Activated CD8-positive, alpha-beta memory T cell treated with anti-CD3 and anti-CD28 coated beads, Interleukin-2, amount 50 U/mL, for 4 hours (primary cell): Measurements from ENCODE around the gene ACAD11.

Source experiments
- DNase-seq: peaks from one replicate; pipeline ENCODE4 v3.0.0-alpha.2; 2020

ACAD11 gene

DNA sequence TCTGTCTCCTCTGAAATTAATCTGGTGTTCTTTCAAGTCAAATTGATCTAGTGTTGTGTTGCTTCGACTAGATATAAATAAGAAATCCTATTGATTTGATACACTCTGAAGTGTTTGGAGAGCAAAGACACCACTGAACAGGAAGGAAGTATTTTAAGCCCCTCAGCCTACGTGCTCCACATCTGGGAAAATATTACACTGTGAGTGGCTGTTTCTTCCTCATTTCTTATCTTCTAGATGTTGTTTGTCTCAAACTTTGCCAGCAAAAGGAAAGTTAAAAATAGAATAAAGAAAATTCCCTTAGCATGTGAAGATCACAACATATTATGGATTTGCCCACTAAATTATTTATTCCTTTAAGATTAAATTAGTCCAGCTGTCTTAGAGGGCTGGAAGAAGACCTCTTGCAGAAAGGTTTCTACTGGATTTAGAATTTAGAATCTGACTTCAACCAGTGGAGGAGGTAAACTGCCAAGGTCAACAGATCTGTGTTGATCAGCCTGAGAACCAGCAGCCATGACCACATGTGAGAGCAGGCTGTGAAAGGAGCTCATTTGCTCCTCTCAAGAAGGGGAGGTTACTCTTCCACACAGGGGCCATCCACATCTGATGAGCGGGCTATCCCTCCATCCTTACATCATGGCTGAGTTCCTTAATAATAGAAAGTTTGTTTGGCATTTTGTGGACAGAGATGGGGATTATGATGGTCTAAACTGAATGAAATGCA lies 108.9 kb downstream of the ACAD11 start:
- no peak for DNase-seq

DNA sequence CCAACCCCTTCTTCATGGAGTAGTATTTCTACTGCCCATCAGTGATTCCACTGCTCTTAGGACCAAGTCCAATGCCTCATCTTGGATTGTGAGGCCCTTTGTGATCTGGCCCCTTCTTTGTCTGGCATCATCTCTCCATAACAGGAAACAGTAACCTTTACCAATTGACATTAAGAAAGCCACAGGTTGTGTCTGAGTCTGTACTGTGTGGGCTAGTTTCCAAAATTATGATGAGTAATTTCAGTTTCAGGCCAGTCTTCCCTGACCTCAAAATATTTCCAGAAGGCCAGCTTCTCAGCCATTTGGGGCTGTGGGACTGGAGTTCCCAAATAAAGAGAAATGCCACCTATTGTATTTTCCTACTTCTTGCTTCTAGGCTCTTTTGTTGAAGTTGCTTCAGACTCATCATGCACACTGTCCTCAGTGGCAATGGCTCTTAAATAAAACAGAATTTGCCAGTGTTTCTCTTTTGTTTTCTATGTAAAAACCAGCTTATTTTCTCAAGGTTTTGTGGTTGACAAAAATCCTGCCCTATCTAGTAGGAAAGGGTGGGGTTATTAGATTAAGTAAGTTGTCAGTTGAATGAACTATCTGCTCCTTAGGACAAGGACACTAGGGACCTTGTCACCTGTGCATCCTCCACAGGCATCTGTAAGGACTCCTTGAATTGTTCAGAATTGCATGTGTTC lies 109.6 kb downstream of the ACAD11 start:
- DNase-seq: no peak

DNA sequence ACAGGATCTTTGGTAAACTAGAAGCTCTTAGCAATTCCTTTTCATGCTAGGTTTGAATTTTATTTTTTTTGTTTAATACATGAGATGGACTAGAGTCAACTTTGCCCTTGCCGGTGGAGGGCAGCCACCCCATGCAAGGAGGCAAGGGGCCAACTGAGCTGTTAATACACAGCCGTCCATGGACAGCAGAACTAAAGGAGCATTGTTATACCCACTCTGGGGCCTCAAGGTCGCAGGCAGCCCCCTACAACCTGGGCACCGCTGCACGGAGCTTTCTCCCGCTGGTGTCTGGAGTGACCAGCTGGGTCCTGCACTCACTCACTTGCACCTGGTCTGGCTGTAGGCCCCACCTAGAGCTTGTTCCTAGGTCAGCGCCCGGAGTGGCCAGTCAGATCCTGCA lies 110.4 kb downstream of the ACAD11 start:
- DNase-seq: no peak

DNA sequence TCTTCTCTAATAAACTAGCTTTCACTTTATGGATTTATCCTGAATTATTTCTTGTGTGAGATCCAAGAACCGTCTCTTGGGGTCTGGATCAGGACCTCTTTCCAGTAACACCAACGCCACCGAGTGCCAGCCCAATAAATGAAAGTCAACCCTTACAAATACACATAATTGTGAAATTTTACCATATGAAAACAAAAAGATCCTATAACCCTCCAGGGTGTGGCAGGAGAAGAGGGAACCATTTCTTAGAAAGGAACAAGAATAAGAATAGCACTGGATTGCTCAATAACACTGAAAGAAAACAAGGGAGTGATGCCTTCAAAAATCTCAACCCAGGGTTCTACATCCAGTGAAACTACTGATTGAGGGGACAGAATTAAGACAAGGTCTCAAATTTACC lies 114.1 kb downstream of the ACAD11 start:
- DNase-seq: no peak

DNA sequence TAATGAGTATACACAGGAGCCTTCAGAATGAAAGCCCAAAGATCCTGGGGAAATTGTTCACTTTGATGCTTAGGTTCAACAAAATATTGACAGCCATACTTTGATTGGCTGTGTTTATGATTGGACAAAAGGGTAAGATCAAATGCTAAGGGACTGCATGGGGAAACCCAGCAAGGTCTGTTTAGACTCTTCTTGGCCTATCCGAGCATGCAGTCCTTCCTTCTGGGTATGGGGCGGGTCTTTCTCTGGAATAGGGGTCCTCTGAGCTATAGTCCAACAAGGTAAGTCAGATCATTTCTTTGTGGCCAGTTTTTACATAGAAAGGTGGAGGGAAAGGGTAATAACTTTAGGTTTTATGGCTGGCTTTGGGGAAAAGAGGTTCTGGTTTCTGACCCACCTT lies 115.5 kb downstream of the ACAD11 start:
- DNase-seq: no peak

DNA sequence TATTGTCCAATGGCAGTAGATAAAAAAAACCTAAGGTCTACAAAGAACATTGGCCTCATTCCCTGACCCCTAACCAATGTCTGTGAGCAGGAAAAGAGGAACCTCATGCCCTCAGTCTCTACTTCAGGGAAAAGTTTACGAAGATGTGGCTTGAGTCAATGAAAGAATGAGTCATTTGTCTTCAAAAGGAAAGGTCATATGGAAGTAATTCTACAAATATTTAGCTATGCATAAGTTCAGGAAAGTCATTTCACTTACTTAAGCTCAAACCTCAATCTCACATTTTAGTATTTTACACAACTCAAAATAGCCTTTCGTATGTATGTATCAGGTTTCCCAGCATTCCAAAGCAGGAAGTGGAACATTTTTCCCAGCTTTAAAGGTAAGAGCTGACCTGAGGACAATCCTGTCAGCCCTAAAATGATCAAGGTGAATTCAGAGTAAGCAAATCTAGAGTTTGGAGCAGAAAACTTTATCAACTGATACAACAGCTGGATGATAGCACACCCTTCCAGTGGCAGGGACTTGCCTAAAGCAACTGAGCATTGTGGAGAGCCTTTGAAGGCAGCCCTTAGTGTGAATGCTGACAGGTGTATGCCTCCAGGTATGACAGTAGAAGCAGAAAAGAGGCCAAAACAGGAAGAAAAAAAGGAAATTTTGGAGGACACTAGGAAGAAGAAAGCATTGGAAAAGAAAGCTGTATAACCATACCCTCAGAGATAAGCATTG lies 116.4 kb downstream of the ACAD11 start:
- no peak for DNase-seq

DNA sequence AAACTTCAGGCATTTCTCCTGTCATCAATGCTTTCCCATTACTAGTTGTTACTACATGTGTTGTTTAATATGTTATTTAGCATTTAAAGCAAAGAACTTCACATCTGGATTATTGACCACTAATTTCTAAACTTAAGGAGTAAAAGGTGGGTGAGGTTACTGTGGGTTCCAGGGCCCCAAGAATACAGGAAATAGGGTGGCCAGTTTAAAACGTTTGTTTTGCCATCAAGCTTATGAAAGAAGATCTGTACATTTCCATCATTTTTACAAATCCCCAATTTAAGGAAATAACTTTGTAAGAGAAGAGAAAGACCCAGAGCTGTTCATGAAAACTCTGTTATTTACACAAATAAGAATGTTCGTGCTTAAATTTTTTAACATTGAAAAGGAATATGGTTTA lies 117.0 kb downstream of the ACAD11 start:
- no peak for DNase-seq

DNA sequence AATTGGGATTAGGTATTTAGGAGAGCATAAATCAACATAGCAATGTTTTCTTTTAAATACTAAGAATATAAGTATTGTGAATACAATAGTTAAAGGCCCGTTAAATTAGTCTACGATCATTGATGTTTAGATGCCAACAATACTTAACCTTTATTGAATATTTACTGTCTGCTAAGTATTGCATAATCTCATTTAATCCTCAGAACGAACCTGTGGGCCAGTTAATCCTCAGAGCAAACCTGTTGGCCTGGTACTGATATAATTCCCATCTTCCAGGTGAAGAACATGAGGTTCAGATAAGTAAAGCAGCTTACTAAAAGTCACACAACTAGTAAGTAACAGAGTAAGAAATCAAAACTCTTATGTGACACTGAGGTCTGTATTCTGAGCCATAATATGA lies 119.9 kb downstream of the ACAD11 start:
- no peak for DNase-seq

DNA sequence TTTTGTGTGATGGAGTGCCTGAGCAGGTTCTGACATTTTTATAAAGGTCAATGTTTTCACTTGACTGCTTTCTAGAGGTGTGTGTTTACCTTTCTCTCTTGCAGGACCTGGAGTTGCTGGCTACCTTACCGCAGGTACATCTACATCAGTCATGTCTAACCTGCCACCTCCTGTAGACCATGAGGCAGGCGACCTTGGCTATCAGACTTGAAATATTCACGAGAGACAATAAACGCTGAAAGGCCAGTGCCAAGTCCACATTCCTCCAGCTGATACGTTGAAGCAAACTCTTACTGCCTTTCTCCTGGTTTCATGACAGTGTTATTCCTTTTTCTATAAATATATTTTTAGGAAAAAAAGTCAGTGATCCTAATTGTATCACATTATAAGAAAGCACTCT lies 121.5 kb downstream of the ACAD11 start:
- DNase-seq: no peak

DNA sequence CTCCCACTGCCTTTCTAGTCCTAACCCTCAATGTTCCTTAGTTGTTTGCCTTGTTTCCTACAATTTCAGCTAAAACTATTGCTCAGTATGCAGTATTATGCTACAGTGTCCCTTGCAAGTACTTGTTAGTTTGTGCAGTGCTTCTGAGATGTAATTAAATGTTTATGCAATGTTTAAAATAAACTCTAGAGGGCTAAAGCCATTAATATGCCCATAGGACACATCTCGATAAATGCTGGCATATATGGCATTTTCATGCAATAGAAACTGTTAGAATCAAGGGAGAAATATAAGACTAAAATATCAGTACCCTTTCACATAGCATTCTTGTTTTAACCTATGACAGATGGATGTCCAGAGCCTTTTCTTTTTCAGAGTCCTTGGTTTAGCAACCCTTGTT lies 122.3 kb downstream of the ACAD11 start:
- DNase-seq: no peak

DNA sequence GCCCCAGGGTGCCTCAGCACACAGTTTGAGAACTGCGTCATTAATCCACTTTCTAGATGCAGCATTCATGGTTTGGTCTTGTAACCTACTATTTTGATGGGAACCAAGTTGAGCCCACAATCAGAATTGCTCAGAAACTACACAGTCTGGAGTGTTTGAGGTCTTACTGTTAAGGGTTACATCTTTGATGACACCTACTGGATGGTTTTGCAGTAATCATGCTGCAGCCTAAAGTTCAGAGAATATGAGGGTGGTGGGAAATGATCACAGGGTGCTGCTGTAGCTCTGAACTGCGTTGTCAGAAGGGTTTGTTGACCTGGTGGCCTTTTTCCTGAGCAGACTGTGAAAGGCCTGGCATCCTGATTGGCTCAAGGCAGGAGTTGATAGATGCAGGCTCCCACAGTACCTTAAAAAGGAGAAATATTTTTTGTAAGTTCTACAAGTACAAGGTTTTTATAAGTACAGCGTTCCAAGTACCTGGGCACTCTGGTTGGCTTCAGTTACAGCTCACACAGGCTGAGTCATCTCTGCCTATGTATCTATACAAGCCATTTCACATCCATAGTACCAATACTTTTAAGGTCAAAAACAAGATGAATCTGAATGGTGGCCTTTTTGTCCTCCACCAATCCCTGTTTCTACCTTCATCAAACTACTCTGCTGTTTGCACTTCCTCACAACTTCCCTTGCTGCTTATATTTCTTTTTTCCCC lies 123.0 kb downstream of the ACAD11 start:
- no peak for DNase-seq

DNA sequence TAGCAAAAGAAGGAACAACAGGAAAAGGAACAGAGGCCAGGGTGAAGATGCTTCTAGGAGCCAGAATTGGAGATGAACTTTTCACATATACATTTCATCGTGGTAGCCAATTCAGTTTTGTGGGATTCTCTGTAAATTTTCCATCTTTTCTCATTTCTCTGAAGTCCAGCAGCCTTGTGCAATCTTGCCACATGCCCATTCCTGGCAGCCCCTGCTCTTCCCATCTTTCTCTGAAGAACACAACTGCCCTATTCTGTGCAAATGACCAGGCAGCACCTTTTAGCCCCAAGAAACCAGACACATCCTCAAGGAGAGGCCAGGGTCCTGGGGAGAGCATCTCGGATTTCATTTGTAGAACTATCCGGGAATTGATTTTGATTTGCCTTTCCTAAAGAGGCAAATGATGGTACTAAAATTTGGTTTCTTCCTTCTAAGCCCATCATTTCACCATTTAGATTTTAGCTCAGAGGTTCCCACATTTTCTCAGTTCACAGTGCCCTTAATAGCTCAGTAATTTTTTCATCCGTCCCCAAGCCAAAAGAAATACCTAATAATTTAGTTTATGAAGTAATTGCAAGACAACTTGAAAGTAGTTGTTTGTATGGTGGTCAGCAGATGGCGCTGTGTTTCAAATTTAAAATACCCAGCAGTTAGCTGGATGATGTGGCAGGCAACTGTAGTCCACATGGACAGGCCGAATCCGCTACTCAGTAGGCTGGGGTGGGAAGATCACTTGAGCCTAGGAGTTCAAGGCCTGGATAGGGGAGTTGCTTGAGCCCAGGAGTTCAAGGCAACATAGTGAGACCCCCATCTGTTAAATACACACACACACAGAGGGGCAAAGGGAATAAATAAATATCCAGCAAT lies 123.8 kb downstream of the ACAD11 start:
- peak; percentile 52 for DNase-seq

DNA sequence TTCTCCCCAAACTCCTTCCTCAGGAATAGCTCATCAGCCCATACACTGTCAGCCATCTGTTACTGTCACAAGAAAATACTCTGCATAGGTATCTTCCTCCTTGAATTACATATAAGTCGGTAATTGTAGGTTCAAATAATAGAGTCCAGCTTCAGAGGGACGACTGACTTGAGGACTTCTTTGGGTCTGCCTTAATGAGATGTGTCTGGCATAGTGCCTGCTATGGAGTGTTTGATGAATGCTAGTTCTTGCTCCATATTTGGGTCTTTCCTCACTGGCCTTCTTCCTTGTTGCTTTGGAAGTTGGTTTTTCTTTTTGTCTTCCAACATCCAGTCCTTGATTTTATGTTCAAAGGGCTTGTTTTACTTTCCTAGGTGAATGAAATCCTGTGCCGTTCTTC lies 129.0 kb downstream of the ACAD11 start:
- DNase-seq: no peak

DNA sequence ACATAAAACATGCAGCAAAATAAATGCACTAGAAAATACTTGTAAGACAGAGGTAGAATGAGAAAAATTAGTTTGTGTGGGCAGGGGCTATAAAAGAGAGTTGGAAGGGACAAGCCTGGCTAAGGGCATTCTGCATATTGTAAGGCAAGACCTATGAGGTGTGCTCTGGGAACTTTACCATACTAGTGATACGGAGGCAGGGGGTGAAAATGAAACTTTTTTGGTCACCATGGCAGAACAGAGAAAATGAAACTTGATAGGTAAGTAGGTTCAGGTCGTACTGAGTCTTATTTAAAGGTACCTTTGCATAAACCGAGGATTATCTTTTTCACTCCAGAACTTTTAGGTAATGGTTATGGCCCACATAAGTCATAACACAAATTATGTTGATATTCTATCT lies 137.3 kb downstream of the ACAD11 start:
- no peak for DNase-seq

DNA sequence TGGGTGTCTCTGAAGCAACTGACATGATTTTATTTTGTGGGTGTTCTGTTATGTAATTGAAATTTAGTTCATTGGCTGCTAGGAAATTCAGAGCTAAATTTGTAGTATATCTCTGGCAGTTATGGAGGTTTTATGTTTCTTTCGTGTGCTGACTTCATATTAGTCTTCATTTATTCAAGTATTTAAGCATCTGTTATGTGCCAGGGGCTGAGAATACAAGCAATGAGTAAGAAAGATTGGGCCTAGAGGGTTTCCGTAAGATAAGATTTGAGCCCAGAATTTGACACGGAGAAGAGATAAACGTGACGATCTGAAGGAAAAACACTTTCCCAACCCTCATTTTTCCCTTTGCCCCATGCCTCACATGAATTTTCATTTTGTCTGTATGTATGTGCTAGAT lies 137.7 kb downstream of the ACAD11 start:
- DNase-seq: no peak

DNA sequence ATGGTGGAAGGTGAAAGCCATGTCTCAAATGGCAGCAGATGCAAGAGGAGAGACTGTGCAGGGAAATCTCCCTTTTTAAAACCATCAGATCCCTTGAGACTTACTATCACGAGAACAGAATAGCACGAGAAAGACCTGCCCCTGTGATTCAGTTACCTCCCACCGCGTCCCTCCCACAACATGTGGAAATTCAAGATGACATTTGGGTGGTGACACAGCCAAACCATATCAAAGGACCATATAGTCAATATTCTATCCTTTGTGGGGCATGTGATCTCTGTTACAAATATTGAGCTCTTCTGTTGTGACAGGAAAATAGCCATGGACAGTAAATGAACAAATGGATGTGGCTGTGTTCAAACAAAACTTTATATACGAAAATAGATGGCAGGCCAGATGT lies 139.7 kb downstream of the ACAD11 start:
- DNase-seq: no peak

DNA sequence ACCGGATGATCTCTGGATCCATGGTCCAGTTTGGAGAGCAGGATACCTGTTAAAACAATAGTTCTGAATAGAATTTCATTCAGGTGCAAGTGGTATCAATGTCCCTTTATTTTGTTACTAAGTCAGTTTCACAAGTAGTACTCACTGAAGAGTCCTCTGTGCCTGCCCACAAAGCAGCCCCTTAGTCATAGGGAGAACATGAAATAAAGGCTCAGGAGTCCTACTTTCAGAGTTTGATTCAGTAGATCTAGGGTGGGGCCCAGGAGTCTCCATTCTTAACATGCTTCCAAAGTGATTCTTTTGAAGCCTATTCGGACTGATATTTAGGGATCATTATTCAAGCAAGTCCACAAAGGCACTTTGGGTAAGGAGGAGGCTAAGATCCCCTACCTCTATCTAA lies 142.3 kb downstream of the ACAD11 start:
- no peak for DNase-seq

DNA sequence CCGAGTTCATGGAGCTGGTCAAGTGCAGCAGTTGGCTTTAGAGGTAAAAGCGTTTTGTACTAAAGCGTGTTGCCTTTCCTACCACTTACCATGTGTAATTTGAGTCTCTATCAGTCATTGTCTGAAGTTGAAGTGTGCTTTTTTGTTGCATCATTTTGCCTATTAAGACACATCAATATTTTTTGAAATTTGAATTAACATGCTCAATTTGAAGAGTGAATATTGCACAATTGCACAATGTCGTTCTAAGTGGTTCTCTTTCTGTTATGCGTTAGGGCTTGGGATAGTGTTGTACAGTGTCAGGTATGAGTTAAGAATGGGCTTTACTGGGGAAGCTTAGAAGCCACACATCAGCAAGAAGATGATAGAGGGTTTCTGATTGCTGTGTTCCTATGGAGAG lies 146.6 kb downstream of the ACAD11 start:
- DNase-seq: no peak

DNA sequence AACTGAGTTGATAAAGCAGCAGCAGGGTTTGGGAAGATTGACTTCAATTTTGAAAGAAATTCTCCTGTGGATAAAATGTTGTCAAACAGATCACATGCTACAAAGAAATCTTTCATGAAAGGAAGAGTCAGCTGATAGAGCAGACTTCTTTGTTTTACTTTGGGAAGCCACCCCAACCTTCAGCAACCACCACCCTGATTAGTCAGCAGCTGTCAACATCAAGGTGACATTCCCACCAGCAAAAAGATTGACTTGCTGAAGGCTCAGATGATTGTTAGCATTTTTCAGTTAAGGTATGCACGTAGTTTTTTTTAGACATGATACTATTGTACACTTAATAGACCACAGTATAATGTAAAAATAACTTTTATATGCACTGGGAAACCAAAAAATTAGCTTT lies 150.1 kb downstream of the ACAD11 start:
- no peak for DNase-seq

DNA sequence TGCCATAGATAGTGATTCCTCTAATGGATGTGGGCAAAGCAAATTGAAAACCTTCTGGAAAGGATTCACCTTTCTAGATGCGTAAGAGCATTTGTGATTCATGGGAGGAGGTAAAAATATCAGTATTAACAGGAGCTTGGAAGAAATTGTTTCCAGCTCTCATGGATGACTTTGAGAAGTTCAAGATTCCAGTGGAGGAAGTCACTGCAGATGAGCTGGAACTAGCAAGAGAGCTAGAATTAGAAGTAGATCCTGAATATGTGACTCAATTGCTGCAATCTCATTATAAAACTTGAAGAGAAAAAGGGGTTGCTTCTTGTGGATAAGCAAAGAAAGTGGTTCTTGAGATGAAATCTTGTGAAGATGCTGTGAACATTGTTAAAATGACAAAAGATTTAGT lies 150.5 kb downstream of the ACAD11 start:
- no peak for DNase-seq
